22Rv1 (cell line): ENCODE data around the gene ARL8B.

Experiments
- CTCF ChIP-seq: fragments of 450-650 bp; IDR thresholded peaks from 2 replicates; pipeline ENCODE4 v1.5.1; 2017; ENCODE audit warnings: mild to moderate bottlenecking
- ZFX ChIP-seq: fragments of 450-650 bp; IDR thresholded peaks from 2 replicates; pipeline ENCODE4 v1.6.1; 2017; ENCODE audit warnings: antibody characterized with exemption, borderline replicate concordance

DNA sequence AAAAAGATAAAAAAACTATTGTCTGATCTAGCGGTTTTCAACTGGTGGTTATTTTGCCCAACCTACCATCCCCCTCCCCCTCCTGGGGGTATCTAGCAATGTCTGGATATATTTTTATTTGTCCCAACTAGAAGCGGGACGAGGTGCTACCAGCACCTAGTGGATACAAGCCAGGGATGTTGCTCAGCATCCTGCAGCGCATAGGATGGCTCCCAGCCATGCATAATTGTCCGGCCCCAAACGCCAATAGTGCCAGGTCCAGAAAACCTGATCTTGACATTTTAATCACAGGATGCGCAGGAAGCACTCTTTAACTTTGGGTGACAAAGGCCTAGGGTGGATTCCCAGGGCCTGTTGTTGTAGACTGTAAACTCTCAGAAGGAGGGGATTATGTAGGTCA, 17.0 kb upstream of the ARL8B start:
- TF ChIP-seq ZFX (no peak), CTCF (no peak)
